Pancreas (tissue), 10 donors: ENCODE measurements around the gene ARID5B. TPM values are rescaled to one million over a fixed set of nuclear protein-coding genes. Genes with fewer than 3 reads are reported as not detected.

Experiments
- ATAC-seq, 4 donors: fragments of 200-7000 bp; cut with Tn5 transposase; one replicate each; pipeline versions ENCODE4 v1.8.0 to v1.9.1; 2020; ENCODE audit warnings: mild to moderate bottlenecking in 4 of 4, moderate library complexity in 4 of 4
- DNase-seq, 6 donors: peaks; one replicate each; pipeline ENCODE4 v3.0.0-alpha.2; 2020
- FAIRE-seq: peaks from 2 replicates; lab custom pipeline; 2012; peaks lifted over from hg19 to GRCh38; lab: Jason Lieb, UNC
- H3K27ac ChIP-seq, 4 donors: fragments of 200-600 bp; sonication (generic); 1 replicate in 3 of 4; 2 replicates in 1 of 4; pipeline versions ENCODE4 v1.5.0 to v1.8.0; 2020
- H3K27me3 ChIP-seq, 4 donors: fragments of 200-600 bp; one replicate each; pipeline ENCODE4 v1.8.0; 2021
- H3K36me3 ChIP-seq, 3 donors: fragments of 200-600 bp; sonication (generic) in 1 of 3; one replicate each; pipeline versions ENCODE4 v1.5.0 to v1.8.0; 2020 to 2021
- H3K4me1 ChIP-seq, 3 donors: fragments of 200-600 bp; one replicate each; pipeline ENCODE4 v1.8.0; 2021
- H3K4me3 ChIP-seq, 4 donors: fragments of 200-600 bp; sonication (generic) in 2 of 4; one replicate each; pipeline versions ENCODE4 v1.5.0 to v1.8.0; 2020 to 2021
- H3K9me3 ChIP-seq, 4 donors: fragments of 200-600 bp; one replicate each; pipeline ENCODE4 v1.8.0; 2021
- CTCF ChIP-seq, 4 donors: fragments of 200-600 bp; sonication (generic) in 3 of 4; IDR thresholded peaks; one replicate each; pipeline versions ENCODE4 v1.5.0 to v1.8.0; 2021; ENCODE audit warnings: antibody characterized with exemption in 4 of 4
- WGBS, 2 donors: extraction: QIAGEN DNeasy Blood & Tissue Kit; methylation state at CpG; one replicate each; pipeline ENCODE4 v1.1.7; 2013; 5-methylcytosine and 5-hydroxymethylcytosine counted together
- intact Hi-C, 3 donors: fragments of 100-400 bp; cut with DNase I; formaldehyde crosslinking; loops; one replicate each; pipeline versions ENCODE4 v1.11.1 to v1.14.2; 2022
- polyA plus RNA-seq, 2 donors: library from polyadenylated mRNA; stranded (reverse); fragments of 200-250 nt; gene quantifications; one replicate each; pipeline ENCODE4 v1.2.3, GENCODE V29; 2013
- total RNA-seq, 6 donors: library from RNA; stranded (reverse); fragmentation: NEBNext Ultra II Directional in 4 of 6; extraction: Animal tissue kit (Norgen Biotek cat#: 25700) in 4 of 6; gene quantifications; one replicate each; pipeline versions ENCODE4 v1.2.1 to v1.2.4, GENCODE V29; 2021 to 2023
- donor health status: healthy with polysubstance abuse.
- donor health status: DM: no; HTN: no; CAD: no; lungs with moderate emphysema.
- donor health status: DM: no; HTN: no; CAD: no.
- donor health status: control.
- donor health status: control.
- donor health status: Bipolar disorder and iron deficiency.
- donor health status: DM: yes; HTN: yes; CAD: no.
- donor health status: DM: no; HTN: no; CAD: no.
- donor health status: DM: no; HTN: no; CAD: no.
- donor health status: DM: yes; HTN: yes; CAD: no.

Gene ARID5B
- total and polyA plus RNA-seq, 8 donors, result 2.6 to 13.0 (median 5.0) TPM

GRCh38 chr10:61939902-61940301 lies 38.4 kb downstream of the ARID5B start:
- 82 to 87% methylated on average over 3 of the region's 3 CpGs for WGBS, 2 donors
- intact Hi-C loops, result no loop called here
- ATAC-seq, result no peak

DNA sequence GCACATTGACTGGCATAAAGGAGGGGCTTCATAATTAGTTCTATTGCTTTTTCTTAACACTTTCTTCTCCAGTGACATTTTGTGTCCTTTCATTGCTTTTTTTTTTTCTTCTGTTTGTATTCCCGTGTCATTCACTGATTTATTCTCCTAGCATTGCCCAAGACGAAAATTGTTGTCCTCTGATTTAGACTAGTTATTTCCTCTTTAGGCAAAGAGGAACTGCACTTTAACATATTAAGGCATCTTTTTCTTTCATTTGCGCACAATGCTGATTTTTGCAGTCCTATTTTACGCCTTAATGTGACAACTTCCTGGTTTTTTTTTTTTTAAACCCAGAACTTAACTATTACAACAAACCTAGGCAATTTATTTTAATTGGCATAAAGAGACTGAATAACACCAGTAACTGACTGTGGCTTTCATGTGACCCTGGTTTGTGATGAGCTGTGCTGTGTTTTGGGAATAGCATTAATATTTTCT lies 39.7 kb downstream of the ARID5B start:
- DNase-seq (no peak), ATAC-seq (peak in 1 of 4 donors; percentile 18), FAIRE-seq (no peak)
- 84 to 86% methylated on average over 4 of the region's 4 CpGs for WGBS, 2 donors
- TF ChIP-seq CTCF (IDR thresholded peaks at IDR 0.05), result no peak
- Histone ChIP-seq H3K4me1 (peaks cover 2 to 41% (median 8%) of the 10 kb centered on the region in 3 donors), H3K27ac (peak overlapping the region in 1 of 4 donors; percentile 33), H3K9me3 (no peaks in the 10 kb centered on the region), H3K27me3 (no peaks in the 10 kb centered on the region), H3K36me3 (no peaks in the 10 kb centered on the region), H3K4me3 (no peak overlapping the region)
- intact Hi-C loops, result no loop called here

More at GRCh38 chr10:61939902-61940301, 38.4 kb downstream of the ARID5B start:
- H3K27me3 ChIP-seq, result no peaks in the 10 kb centered on the region
- peaks cover 2 to 40% (median 8%) of the 10 kb centered on the region in 3 donors for H3K4me1 ChIP-seq
- FAIRE-seq, result no peak
- no peaks in the 10 kb centered on the region for H3K9me3 ChIP-seq
- H3K36me3 ChIP-seq, result no peaks in the 10 kb centered on the region
- no peak overlapping the region for H3K4me3 ChIP-seq
- no peak for DNase-seq
- no peak overlapping the region for H3K27ac ChIP-seq
- TF ChIP-seq CTCF (IDR thresholded peaks at IDR 0.05), result no peak

DNA sequence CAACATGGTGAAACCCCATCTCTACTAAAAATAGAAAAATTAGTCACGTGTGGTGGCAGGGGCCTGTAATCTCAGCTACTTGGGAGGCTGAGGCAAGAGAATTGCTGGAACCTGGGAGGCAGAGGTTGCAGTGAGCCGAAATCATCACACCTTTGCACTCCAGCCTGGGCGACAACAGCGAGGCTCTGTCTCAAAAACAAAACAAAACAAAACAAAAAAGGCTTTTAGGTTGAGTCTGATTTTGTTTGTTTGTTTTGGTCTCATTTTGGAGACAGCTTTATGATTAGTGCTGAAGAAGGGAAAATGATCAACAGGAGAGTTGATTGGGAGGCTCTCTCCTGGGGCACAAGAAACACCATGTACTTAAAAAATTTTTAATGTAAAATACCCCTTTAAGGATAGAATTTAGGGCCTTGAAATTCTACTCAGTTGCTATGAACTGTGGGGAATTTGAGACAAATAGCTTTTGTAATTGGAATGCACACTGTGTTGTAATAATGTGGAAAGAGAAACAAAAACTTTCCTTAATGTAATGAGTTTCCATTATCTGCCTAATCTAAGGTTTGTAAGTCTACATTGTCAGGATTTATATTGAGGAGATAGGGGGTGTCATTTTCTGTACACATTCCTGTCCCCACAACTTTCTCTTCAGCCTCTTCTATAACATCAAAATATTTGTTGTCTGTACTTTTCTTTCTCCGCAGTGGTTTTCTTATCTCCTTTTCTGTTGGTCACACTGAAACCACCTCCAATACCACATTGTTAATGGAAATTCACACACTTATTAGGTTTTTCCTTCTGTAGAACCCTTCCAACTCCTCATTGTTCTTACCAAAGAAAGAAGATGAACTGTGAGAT lies 41.3 kb downstream of the ARID5B start:
- Histone ChIP-seq H3K27ac (peak overlapping the region in 3 of 4 donors; percentile 14 to 79 (median 68)), H3K27me3 (no peaks in the 10 kb centered on the region), H3K9me3 (no peaks in the 10 kb centered on the region), H3K36me3 (no peaks in the 10 kb centered on the region), H3K4me1 (peaks cover 2 to 33% (median 8%) of the 10 kb centered on the region in 3 donors), H3K4me3 (no peak overlapping the region)
- intact Hi-C loops, result no loop called here
- 82 to 90% methylated on average over 5 of the region's 5 CpGs for WGBS, 2 donors
- no peak for FAIRE-seq
- DNase-seq, result no peak
- no peak for TF ChIP-seq CTCF (IDR thresholded peaks at IDR 0.05)
- ATAC-seq, result peak in 3 of 4 donors; percentile 43 to 59 (median 53)

- FAIRE-seq (no peak), ATAC-seq (peak; percentile 55 to 80 (median 76)), DNase-seq (no peak)
- no peaks in the 10 kb centered on the region for H3K27me3 ChIP-seq
- H3K4me1 ChIP-seq, result peaks cover 2 to 25% (median 8%) of the 10 kb centered on the region in 3 donors
- WGBS, 2 donors, result 59 to 62% methylated on average over 1 of the region's 1 CpG
- peak overlapping the region in 3 of 4 donors; percentile 14 to 79 (median 68) for H3K27ac ChIP-seq
- H3K4me3 ChIP-seq, result no peak overlapping the region
- intact Hi-C loops, result no loop called here
- H3K9me3 ChIP-seq, result no peaks in the 10 kb centered on the region
- H3K36me3 ChIP-seq, result no peaks in the 10 kb centered on the region
- TF ChIP-seq CTCF (IDR thresholded peaks at IDR 0.05), result no peak
Observed at GRCh38 chr10:61943674-61944378, 42.3 kb downstream of the ARID5B start.
